Measurements from ENCODE around the gene SCO1. TPM values are rescaled to one million over a fixed set of nuclear protein-coding genes. Genes with fewer than 3 reads are reported as not detected.
"Not testable (repeated sequence)": the region's sequence is repeated elsewhere in the genome, so short reads cannot be mapped to it uniquely, and the experiment has no call there.

Gene SCO1
- total RNA-seq, 1 experiment from 2014 or later = 28.0 TPM

- POLR2A ChIA-PET = no interaction called here
- Histone ChIP-seq H3K4me3 (ENCODE audit: low read depth in 2 of 2, low read length in 2 of 2) (no peak overlapping the region), H3K27ac (ENCODE audit: low read length) (no peak overlapping the region), H3K27me3 (ENCODE audit: control insufficient read depth, insufficient read depth, low read length) (no peaks in the 10 kb centered on the region), H3K4me1 (ENCODE audit: control insufficient read depth, insufficient read depth, low read length) (peaks cover 3% of the 10 kb centered on the region; the same call in 1 of the 2 replicates), H3K36me3 (ENCODE audit: control insufficient read depth, insufficient read depth, low read length) (no peaks in the 10 kb centered on the region), H3K9me3 (ENCODE audit: control insufficient read depth, insufficient read depth, low read depth, low read length) (no peaks in the 10 kb centered on the region)
- DNase-seq (ENCODE audit: low read depth, low spot score) = no peak
- TF ChIP-seq SIN3A (IDR thresholded peaks at IDR 0.05; ENCODE audit: borderline replicate concordance, insufficient read depth, low read depth, low read length) (no peak), CTCF (IDR thresholded peaks at IDR 0.05) (no peak), TCF7L2 (IDR thresholded peaks at IDR 0.05; ENCODE audit: low read depth, low read length) (no peak), REST (IDR thresholded peaks at IDR 0.05; ENCODE audit: insufficient read depth in 1 of 2, low read depth in 2 of 2, low read length in 1 of 2) (no peak), POLR2AphosphoS5 (IDR thresholded peaks at IDR 0.05; ENCODE audit: low read depth, low read length) (no peak)
- no TSS peak for BruUV-seq (replicated peaks)
- in situ Hi-C loops (cut with HindIII; ENCODE audit: low pct_unique_long_range_greater_than_20kb, low sequenced_read_pairs) (no loop called here), intact Hi-C loops (cut with micrococcal nuclease; ENCODE audit: unreplicated experiment) (no loop called here)
- CTCF ChIA-PET = no interaction called here
- ATAC-seq = no peak
Measured at GRCh38 chr17:10731408-10731879, 34.1 kb upstream of the SCO1 start.

- POLR2A ChIA-PET; intact Hi-C loops (cut with micrococcal nuclease; ENCODE audit: unreplicated experiment); BruUV-seq (replicated peaks); in situ Hi-C loops (cut with HindIII; ENCODE audit: low pct_unique_long_range_greater_than_20kb, low sequenced_read_pairs); H3K4me1 ChIP-seq (ENCODE audit: control insufficient read depth, insufficient read depth, low read length); H3K9me3 ChIP-seq (ENCODE audit: control insufficient read depth, insufficient read depth, low read depth, low read length); H3K36me3 ChIP-seq (ENCODE audit: control insufficient read depth, insufficient read depth, low read length); ATAC-seq; H3K27me3 ChIP-seq (ENCODE audit: control insufficient read depth, insufficient read depth, low read length); DNase-seq (ENCODE audit: low read depth, low spot score): not testable (repeated sequence)
- peak overlapping the region; percentile 79 for H3K27ac ChIP-seq (ENCODE audit: low read length)
- H3K4me3 ChIP-seq (ENCODE audit: low read depth in 2 of 2, low read length in 2 of 2) = peak overlapping the region; percentile 58 to 69
- CTCF ChIA-PET = interaction anchor here (0.7 kb wide), 1 partner anchor 43 kb away, joined by 4 read pairs; no protein-coding TSS in a partner anchor
Measured at GRCh38 chr17:10730247-10730646, 32.9 kb upstream of the SCO1 start.

GRCh38 chr17:10729334-10730193 is 32.2 kb upstream of the SCO1 start, which contains the start of gene TMEM220:
Gene TMEM220, minus strand, starts transcription at chr17:10730023. Its CDS starts 172 bp downstream, at chr17:10729851.
- CTCF ChIA-PET = interaction anchor here (0.7 kb wide), 1 partner anchor 44 kb away, joined by 4 read pairs; no protein-coding TSS in a partner anchor
- Histone ChIP-seq H3K27me3 (ENCODE audit: control insufficient read depth, insufficient read depth, low read length) (no peaks in the 10 kb centered on the region), H3K4me1 (ENCODE audit: control insufficient read depth, insufficient read depth, low read length) (peaks cover 3% of the 10 kb centered on the region; the same call in 1 of the 2 replicates), H3K27ac (ENCODE audit: low read length) (peak within 1 kb of the TSS; percentile 79), H3K4me3 (ENCODE audit: low read depth in 2 of 2, low read length in 2 of 2) (peak within 1 kb of the TSS; percentile 58 to 69), H3K36me3 (ENCODE audit: control insufficient read depth, insufficient read depth, low read length) (no peaks in the 10 kb centered on the region), H3K9me3 (ENCODE audit: control insufficient read depth, insufficient read depth, low read depth, low read length) (no peaks in the 10 kb centered on the region)
- peak; percentile 98 for ATAC-seq
- in situ Hi-C loops (cut with HindIII; ENCODE audit: low pct_unique_long_range_greater_than_20kb, low sequenced_read_pairs) (no loop called here), intact Hi-C loops (cut with micrococcal nuclease; ENCODE audit: unreplicated experiment) (no loop called here)
- DNase-seq (ENCODE audit: low read depth, low spot score) = no peak
- POLR2A ChIA-PET = no interaction called here
- no TSS peak for BruUV-seq (replicated peaks)
- TF ChIP-seq CTCF (IDR thresholded peaks at IDR 0.05) (no peak), REST (IDR thresholded peaks at IDR 0.05; ENCODE audit: insufficient read depth in 1 of 2, low read depth in 2 of 2, low read length in 1 of 2) (no peak), POLR2AphosphoS5 (IDR thresholded peaks at IDR 0.05; ENCODE audit: low read depth, low read length) (no peak), SIN3A (IDR thresholded peaks at IDR 0.05; ENCODE audit: borderline replicate concordance, insufficient read depth, low read depth, low read length) (no peak), TCF7L2 (IDR thresholded peaks at IDR 0.05; ENCODE audit: low read depth, low read length) (no peak)

All from Panc1 (cell line).